LHCN-M2 (cell line): ENCODE measurements around the gene NRSN2. TPM values are rescaled to one million over a fixed set of nuclear protein-coding genes. Genes with fewer than 3 reads are reported as not detected.

ENCODE experiments used
- DNase-seq: peaks from one replicate; pipeline ENCODE4 v3.0.0-alpha.2; 2012; ENCODE audit warnings: low read depth
- polyA plus RNA-seq: library from polyadenylated mRNA; unstranded; fragments of >200 nt; gene quantifications from one replicate; pipeline ENCODE4 v1.2.1, GENCODE V29; 2012; ENCODE audit warnings: missing spikeins
- total RNA-seq: library from RNA; depleted of rRNA; stranded (reverse); fragments of >200 nt; gene quantifications from 2 replicates; pipeline ENCODE4 v1.2.3, GENCODE V29; 2014; rRNA removed

Gene NRSN2, protein sequence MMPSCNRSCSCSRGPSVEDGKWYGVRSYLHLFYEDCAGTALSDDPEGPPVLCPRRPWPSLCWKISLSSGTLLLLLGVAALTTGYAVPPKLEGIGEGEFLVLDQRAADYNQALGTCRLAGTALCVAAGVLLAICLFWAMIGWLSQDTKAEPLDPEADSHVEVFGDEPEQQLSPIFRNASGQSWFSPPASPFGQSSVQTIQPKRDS
- 59.2 and 65.6 TPM in 2 replicates for total RNA-seq
- polyA plus RNA-seq, result 74.7 TPM

DNA sequence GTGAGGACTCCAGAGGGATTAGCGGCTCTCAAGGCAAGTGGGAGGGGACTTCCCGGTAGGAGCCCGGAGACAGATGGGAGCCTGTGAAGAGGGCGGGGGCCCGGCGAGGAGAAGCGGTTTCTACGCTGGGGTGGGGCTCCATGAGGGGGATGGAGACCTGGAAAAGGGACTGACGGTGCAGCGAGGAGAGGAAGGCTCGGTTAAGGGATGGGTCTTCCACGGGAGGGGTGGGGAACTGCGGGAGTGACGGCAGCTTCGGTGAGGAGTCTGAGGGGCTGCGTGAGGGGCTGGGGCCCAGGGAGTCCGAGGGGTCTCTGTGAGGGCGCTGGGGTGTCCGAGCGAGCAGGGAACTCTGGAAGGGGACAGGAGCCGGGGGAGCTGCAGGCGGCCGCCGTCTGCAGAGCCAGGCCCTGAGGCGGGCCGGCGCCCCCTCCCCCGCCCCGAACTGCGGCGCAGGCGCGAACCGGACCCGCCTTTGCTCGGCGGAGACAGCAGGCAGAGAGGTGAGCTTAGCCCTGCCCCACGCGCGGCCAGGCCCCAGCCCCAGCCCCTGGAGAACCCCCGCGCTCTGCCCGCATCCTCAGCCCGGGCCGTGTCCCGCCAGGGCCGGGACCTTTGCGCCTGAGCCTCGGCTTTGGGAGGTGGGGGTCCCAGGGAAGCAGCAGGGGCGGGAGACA lies at the start of gene NRSN2:
TSS of gene NRSN2 (plus strand) at position 472 of the 677 bp plus-strand sequence. CDS start 2,533 bp downstream, outside the sequence.
- DNase-seq, result peak; percentile 66

DNA sequence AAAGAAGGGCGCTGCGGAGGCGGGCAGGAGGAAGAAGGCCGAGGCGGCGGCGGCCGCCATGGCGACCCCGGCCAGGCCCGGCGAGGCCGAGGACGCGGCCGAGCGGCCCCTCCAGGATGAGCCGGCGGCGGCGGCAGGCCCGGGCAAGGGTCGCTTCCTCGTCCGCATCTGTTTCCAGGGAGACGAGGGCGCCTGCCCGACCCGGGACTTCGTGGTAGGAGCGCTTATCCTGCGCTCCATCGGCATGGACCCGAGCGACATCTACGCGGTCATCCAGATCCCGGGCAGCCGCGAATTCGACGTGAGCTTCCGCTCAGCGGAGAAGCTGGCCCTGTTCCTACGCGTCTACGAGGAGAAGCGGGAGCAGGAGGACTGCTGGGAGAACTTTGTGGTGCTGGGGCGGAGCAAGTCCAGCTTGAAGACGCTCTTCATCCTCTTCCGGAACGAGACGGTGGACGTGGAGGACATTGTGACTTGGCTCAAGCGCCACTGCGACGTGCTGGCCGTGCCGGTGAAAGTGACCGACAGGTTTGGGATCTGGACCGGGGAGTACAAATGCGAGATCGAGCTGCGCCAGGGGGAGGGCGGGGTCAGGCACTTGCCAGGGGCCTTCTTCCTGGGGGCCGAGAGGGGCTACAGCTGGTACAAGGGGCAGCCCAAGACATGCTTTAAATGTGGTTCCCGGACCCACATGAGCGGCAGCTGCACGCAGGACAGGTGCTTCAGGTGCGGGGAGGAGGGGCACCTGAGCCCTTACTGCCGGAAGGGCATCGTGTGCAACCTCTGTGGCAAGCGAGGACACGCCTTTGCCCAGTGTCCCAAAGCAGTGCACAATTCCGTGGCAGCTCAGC lies 48.8 kb upstream of the NRSN2 start:
- peak; percentile 71 for DNase-seq

DNA sequence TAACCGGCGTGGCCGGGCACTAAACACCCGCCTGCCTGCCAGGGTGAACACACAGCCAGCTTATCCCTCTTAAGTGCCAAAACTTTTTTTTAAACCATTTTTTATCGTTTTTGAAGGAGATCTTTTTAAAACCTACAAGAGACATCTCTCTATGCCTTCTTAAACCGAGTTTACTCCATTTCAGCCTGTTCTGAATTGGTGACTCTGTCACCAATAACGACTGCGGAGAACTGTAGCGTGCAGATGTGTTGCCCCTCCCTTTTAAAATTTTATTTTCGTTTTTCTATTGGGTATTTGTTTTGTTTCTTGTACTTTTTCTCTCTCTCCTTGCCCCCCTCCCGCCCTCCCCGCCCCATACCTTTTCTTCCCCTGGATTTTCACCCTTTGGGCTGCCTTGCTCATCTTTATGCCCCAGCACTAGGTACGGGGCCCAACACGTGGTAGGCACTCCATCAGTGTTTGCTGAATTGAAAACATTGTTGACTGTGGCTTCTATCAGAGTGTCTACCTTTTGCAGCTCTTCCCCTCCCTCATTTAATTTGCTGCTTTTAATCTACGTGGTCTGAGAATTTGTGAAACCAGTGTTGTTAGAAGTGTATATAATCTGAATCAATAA lies 48.0 kb upstream of the NRSN2 start:
- DNase-seq, result no peak

DNA sequence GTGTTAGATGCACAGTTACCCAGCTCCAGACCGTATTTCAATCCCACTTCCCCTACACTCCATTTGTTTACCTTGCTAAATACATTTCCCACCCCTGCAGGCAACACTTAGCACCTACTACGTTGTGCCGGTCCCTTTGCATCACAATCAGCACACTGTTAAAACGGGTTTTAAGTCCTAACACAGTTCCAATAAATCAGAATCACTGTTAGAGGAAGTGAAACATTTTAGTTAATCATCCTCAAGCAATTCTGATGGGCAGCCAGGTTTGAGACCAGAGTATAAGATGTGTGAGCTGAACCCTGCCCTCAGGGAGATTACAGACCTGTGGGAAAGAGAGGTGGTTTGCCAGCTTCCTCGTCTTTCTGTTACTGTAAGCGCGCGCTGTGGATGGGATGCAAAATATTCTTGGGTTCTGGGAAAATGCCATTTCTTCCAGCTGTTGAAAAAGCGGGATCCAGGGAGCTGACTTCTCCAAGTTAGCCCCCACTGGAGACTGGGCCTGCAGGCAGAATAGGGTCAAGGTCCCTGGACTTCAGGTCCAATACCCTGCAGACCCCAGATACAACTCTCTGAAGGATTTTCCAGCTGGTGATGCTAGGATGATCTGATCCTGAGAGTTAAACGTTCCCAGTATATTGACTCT lies 46.4 kb upstream of the NRSN2 start:
- no peak for DNase-seq

DNA sequence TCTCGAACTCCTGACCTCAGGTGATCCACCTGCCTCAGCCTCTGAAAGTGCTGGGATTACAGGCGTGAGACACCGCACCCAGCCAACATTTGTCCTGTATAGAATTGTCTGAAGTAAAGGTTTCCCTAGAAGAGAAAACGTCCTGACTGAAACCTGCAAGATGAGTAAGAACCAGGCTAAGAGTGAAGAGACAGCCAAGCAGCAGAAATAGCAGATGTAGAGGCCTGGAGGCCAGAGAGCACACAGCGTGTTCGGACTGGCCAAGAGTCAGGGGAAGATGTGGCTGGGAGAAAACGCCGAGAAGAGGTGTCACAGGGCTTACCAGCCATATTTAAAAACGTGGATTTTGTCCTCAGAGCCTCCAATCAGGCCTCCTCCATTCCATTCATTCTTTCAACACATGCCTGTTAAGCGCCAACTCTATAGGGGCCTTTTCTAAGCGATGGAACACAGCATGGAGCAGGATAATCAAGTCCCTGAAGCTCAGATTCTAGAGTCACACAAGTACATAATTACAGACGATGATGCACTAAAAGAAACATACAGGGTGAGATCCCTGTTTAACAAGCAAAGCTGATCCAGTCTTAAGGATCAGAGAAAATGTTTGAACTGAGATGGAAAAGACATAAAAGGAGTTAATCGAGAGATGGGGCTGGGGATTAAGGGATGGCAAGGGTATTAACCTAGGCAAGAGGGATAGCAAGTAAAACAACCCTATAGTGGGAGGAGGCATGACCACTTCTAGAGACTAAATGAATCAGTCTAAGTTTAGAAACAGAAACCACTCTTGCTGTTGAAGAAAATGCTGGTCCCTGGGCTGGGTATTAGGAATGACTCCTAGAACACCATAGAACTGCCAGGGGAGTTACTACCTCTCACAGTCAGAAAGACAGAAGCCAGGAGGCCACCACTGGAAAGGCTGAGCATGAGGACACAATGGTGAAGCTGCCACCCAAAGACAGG lies 44.7 kb upstream of the NRSN2 start:
- no peak for DNase-seq

DNA sequence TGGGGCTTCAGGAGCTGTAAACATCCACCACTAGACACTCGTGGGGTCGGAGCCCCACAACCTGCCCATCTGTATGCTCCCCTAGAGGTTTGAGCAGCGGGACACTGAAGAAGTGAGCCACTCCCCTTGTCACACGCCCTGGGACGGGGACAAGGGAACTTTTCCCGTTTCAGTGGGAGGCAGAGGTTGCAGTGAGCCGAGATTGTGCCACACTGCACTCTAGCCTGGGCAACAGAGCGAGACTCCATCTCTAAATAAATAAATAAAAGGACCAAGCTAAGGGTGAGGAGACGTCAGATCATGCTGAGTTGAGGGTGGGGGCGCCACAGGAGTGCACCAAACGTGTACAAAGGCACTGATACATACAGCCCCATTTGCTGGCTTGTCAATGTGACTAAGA lies 41.2 kb upstream of the NRSN2 start:
- no peak for DNase-seq

DNA sequence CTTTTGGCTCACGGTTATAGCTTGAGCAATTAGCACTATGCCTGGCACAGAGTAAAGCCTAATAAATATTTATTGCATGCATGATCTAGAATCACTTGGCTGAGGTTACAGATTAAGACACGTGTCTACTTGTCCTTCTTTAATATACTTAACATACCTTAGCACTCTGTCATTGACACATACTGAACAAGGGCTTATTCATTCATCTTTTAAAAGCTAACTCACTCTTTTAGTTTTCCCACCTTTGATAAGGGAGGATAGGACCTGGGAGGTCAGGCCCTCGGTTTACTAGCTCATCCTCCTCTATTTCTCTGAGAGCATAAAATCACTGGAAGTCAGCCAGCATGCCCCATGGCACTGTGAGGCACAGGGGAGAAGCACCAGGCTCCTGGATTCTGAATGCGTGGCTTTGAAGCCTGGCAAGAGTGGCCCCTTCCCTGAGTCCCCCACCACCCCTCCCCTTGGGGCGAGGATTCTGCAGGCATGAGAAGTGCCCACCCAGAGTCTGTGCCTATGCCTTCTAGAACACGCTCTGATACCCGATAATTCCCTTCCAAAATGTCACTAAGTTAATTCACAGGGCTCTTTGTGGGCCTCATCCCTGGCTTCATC lies 38.4 kb upstream of the NRSN2 start:
- no peak for DNase-seq

DNA sequence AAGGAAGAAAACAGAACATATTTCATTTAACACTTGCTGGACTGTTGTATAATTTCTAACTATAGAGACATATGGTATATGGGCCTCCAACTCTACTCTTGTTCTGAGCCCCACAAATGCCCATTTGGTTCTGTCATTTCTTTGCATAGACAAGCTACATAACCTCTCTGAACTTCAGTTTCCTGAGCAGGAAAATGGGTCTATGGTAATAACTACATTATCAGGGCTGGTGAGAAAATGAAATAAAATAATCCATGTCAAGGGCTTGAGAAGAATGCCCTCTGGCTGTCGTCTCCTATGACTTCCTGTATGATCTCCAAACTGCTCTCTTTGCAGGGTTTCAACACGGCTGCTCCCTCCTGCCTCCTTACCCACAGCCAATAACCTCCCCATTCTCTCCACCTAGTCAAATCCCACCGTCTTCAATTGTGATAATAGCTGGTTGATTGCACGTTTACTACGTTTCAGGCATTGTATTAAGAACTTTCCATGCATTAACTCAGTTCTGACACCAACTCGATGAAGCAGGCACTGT lies 37.5 kb upstream of the NRSN2 start:
- peak; percentile 46 for DNase-seq

DNA sequence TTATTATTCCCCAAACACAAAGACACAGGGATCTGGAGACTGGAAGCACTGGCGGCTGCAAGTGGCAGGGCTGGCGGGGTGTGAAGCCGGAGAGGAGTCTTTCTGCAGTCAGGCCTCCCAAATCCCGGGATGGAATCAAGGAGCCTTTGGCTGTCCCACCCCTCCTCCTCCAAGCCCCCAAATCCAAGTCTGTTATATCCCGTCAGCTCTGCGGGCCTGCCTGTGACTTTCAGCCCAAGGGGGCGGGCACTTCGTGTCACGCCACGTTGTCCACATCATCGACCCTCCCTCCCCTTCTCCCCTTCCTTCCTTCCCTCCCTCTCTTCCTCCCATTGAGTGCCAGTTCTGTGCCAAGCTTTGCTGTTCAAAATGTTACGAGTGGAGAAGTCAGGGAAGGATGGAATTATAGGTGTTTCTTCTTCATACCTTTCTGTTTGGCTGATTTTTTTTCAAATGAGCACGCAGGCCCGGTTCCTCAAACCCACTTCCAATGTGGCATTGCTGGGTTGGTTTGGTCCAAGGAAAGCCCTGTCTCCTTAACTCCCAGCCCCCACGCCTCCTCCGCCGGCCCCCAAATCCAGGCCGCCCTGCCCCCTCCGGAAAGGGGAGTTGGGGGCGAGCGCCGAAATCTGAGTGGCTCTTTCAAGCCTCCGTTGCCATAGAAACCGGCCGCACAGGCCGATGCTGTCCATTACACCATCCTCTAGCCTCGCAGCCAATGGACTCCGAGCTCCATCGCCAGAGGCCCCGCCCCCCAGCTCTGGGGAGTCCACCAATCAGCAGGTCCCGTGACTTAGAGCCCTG lies 36.9 kb upstream of the NRSN2 start:
- DNase-seq, result peak; percentile 99

DNA sequence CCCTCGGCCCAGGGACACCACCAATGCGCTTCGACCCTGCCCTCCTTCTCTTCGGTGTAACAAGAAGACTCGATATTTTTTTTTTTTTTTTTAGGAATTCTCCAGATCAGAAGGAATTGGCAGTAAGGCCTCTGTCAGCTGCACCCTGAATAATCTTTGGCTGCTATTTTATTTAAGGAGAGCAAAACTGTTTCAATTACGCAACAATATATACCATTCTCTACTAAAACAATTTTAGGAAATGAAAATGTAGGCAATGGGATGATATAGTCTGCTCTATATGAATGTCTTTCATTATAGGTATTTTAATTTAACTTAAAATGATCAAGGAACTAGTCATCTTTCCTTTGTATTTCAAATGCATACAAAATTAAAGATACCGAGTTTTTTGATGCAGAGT lies 36.3 kb upstream of the NRSN2 start:
- no peak for DNase-seq

DNA sequence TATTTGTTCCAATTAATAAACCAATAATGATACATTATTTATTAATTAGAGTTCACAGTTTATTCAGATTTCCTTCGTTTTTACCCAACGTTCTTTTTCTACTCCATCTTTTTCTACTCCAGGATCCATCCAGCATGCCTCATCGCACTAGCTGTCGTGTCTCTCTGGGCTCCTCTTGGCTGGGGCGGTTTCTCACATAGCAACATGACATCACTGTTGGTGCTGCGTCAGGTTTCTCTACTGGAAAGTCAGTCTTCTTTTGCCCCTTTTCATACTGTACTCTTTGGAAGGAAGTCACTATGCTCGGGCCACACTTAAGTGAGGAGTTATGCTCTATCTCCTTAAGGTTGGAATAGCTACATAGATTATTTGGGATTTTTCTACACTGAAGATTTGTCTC lies 35.3 kb upstream of the NRSN2 start:
- DNase-seq, result no peak

DNA sequence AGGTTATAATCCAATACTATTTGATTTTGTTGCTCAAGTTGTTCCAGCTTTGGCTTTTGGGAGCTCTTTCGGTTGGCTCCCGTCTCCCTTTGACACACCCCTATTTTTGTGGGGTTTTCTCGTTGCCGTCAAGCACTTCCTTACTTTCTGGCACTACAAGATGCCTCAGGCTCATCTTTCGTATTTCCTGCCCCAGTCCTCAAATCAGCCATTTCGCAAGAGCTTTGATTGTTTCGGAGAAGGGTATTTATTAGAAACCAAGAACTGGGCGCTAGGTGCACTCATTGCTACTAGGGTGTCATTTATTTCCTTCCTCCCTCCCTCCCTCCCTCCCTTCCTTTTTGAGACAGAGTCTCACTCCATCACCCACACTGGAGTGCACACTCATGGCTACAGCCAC lies 34.8 kb upstream of the NRSN2 start:
- DNase-seq, result no peak

DNA sequence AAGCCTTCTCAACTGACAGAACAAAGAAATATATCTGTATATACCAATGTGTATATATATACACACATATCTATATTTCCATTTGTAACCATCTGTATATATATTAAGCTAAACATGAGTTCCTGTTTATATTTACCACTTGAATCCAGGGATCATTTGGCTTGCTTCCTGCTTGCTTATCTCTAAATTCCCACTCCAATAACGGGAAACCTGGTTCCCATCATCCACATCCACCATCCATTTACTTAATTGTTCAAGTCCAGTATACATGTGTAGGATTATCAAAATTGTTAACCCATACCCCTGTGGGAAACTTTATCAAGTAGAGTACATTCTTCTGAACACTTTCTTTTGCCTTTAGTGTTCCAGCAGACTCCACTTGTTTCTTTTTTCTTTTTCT lies 34.0 kb upstream of the NRSN2 start:
- no peak for DNase-seq

DNA sequence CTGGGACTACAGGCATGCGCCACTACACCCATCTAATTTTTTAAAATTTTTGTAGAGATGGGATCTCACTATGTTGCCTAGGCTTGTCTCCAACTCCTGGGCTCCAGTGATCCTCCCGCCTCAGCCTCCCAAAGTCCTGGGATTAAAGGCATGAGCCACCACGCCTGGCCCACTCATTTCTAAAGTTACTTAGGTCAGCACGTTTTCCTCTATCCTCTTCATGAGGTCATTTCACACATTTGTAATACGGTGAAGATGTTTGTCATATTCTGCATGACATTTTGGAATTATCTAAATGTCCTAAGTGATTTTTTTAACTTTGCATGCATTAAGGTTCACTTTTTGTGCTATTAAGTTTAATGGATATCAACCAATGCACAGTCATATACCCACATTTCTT lies 33.5 kb upstream of the NRSN2 start:
- no peak for DNase-seq

DNA sequence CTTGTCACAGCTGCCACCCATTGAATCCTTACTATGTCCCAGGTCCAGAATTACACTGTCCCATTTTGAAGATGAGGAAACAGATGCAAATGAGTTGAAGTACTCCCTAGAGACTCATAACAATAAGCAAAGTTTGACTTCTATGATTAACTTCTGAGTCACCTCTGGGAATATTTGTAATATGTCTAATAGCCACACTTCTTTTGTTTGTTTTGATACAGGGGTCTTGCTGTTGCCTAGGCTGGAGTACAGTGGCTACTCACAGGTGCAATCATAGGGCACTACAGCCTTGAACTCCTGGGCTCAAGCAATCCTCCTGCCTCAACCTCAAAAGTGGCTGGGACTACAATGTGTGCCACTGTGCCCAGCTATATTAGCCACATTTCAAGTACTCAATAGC lies 33.0 kb upstream of the NRSN2 start:
- peak; percentile 89 for DNase-seq

DNA sequence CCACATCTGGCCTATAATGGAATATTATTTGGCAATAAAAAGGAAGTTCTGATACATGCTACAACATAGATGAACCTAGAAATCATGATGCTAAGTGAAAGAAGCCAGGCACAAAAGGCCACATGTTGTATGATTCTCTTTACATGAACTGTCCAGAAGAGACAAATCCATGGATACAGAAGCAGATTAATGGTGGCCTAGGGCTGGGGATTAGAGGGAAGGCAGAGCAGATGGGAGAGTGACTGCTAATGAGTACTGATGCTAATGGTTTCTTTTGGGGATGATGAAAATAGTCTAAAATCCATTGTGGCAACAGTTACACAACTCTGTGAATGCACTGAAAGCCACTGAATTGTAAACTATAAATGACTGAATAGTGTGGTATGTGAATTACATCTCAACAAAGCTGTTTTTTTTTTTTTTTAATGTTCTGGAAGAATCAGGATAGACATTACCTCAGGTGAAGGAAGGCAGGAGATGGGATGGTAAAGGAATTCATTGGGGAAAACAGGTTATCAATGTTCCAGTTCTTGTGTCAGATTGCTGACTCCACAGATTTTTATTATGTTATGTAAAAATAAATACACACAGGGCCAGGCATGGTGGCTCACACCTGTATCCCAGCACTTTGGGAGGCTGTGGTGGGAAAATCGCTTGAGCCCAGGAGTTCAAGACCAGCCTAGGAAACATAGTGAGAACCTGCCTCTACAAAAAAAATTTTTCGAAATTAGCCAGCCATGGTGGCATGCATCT lies 30.4 kb upstream of the NRSN2 start:
- no peak for DNase-seq

DNA sequence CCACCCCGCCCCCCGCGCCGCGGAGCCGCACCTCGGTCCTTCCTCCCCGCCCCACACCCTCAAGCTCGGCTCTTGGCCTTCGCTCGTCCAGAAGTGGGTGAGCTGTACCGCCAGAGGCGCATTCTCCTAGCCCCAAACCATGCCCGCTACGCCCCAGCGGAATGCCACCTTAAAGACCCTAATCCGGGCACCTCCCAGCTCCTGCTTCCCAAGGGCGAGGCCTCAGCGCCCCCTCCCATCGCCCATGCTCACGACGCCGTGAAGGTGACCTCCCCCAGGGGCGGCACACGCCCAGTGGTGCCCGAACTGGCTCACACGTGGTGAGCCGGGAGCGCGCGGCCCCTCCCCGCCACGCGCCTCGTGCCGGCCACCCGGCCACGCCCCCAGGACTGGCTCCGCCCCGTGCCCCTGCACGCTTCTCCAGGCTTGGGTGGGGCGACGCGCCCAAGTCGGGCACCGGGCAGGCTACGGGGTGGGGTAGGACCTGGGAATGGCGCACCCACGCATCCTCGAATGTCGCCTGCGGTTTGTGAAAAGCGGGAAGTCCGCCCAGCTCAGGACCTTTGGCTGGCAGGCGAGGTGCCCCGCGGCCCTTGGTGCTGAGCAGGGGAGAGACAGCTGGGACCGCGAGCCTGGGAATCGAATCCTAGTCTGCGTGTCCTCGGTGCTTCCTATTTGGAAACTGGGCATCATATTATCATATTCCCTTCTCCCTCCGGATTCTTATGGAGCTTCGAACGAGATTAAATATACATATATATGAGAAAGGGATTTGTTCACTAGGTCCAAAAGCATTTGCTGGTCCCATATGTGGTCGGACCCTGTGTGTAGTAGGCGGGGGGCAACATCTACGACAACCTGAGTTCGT lies 22.5 kb upstream of the NRSN2 start:
- DNase-seq, result peak; percentile 85
